ENCODE data around the gene GNAI3. TPM values are rescaled to one million over a fixed set of nuclear protein-coding genes. Genes with fewer than 3 reads are reported as not detected.

Gene GNAI3
- total RNA-seq, 1 donor = 17.6 TPM

GRCh38 chr1:109531826-109532364 lies 16.5 kb upstream of the GNAI3 start:
- DNase-seq (ENCODE audit: low read depth) = no peak
- TF ChIP-seq CTCF (IDR thresholded peaks at IDR 0.05; ENCODE audit: insufficient read depth, low read length) = no peak
- no peak overlapping the region for H3K4me3 ChIP-seq (ENCODE audit: low read depth, low read length)

GRCh38 chr1:109532365-109533136 lies 15.9 kb upstream of the GNAI3 start:
- no peak overlapping the region for H3K4me3 ChIP-seq (ENCODE audit: low read depth, low read length)
- peak; percentile 83 for DNase-seq (ENCODE audit: low read depth)
- peak; percentile 96 for TF ChIP-seq CTCF (IDR thresholded peaks at IDR 0.05; ENCODE audit: insufficient read depth, low read length)

- no peak for TF ChIP-seq CTCF (IDR thresholded peaks at IDR 0.05; ENCODE audit: insufficient read depth, low read length)
- H3K4me3 ChIP-seq (ENCODE audit: low read depth, low read length) = no peak overlapping the region
- no peak for DNase-seq (ENCODE audit: low read depth)
These were observed 14.0 kb upstream of the GNAI3 start for GRCh38 chr1:109534307-109534858.

- H3K4me3 ChIP-seq (ENCODE audit: low read depth, low read length) = no peak overlapping the region
- TF ChIP-seq CTCF (IDR thresholded peaks at IDR 0.05; ENCODE audit: insufficient read depth, low read length) = no peak
- no peak for DNase-seq (ENCODE audit: low read depth)
These were observed 12.9 kb upstream of the GNAI3 start for GRCh38 chr1:109535481-109535880.

- no peak for TF ChIP-seq CTCF (IDR thresholded peaks at IDR 0.05; ENCODE audit: insufficient read depth, low read length)
- H3K4me3 ChIP-seq (ENCODE audit: low read depth, low read length) = no peak overlapping the region
- DNase-seq (ENCODE audit: low read depth) = no peak
These were observed 12.4 kb upstream of the GNAI3 start for GRCh38 chr1:109535971-109536491.

GRCh38 chr1:109537450-109538178 lies 10.8 kb upstream of the GNAI3 start:
- TF ChIP-seq CTCF (IDR thresholded peaks at IDR 0.05; ENCODE audit: insufficient read depth, low read length) = no peak
- DNase-seq (ENCODE audit: low read depth) = no peak
- no peak overlapping the region for H3K4me3 ChIP-seq (ENCODE audit: low read depth, low read length)
